Testis (tissue), 2 donors: ENCODE data around the gene KCNJ18.
"Not testable (repeated sequence)": the region's sequence is repeated elsewhere in the genome, so short reads cannot be mapped to it uniquely, and the experiment has no call there.

ENCODE experiments used
- POLR2A ChIP-seq: fragments of 450-650 bp; IDR thresholded peaks from one replicate; pipeline ENCODE4 v1.6.1; 2017; ENCODE audit warnings: antibody characterized with exemption, mild to moderate bottlenecking, moderate library complexity
- TF ChIP-seq, protein P1 (sequence below), 3 experiments: fragments of 450-650 bp in 2 of 3; fragments of 200-600 bp in 1 of 3; sonication (generic) in 1 of 3; IDR thresholded peaks; one replicate each; pipeline ENCODE4 v1.5.1; 2016 to 2019; ENCODE audit warnings: antibody characterized with exemption in 3 of 3, mild to moderate bottlenecking in 2 of 3, moderate library complexity in 1 of 3

DNA sequence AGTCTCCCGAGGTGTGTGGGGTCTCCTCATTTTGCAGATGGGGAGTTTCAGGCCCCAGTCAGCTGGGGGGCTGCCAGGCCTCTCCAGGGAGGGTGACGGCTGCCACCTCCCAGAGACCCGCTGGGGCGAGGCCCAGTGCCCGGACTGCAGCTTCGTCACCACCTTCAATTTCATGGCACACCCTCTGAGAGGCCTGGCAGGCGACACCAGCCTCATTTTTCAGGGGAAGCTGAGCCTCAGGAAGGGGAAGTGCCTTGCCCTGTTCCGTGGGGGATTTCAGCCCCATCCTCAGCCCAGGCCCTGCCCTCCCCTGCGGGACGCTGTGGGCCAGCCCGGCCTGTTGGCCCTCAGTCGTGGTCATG lies 362 bp downstream of the KCNJ18 start:
- TF ChIP-seq, protein P1, sequence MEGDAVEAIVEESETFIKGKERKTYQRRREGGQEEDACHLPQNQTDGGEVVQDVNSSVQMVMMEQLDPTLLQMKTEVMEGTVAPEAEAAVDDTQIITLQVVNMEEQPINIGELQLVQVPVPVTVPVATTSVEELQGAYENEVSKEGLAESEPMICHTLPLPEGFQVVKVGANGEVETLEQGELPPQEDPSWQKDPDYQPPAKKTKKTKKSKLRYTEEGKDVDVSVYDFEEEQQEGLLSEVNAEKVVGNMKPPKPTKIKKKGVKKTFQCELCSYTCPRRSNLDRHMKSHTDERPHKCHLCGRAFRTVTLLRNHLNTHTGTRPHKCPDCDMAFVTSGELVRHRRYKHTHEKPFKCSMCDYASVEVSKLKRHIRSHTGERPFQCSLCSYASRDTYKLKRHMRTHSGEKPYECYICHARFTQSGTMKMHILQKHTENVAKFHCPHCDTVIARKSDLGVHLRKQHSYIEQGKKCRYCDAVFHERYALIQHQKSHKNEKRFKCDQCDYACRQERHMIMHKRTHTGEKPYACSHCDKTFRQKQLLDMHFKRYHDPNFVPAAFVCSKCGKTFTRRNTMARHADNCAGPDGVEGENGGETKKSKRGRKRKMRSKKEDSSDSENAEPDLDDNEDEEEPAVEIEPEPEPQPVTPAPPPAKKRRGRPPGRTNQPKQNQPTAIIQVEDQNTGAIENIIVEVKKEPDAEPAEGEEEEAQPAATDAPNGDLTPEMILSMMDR (IDR thresholded peaks at IDR 0.05), result not testable (repeated sequence)
- not testable (repeated sequence) for TF ChIP-seq POLR2A
